Naive thymus-derived CD4-positive, alpha-beta T cell (primary cell): ENCODE results near the gene VPS26B. TPM values are rescaled to one million over a fixed set of nuclear protein-coding genes. Genes with fewer than 3 reads are reported as not detected.

ENCODE experiments used
- ATAC-seq: fragments of 150-1000 bp; cut with Tn5 transposase; 2 replicates; pipeline ENCODE4 v1.10.0; 2021; ENCODE audit warnings: mild to moderate bottlenecking, moderate library complexity
- CTCF ChIA-PET: fragments of 350-600 bp; sonication (Branson Sonifier 250); formaldehyde crosslinking; loops from one replicate; lab custom pipeline; 2021; ENCODE audit warnings: antibody characterized with exemption; lab: Charles Lee
- POLR2A ChIA-PET: fragments of 350-600 bp; sonication (Branson Sonifier 250); formaldehyde crosslinking; loops from one replicate; lab custom pipeline; 2021; ENCODE audit warnings: antibody characterized with exemption, inconsistent platforms; lab: Charles Lee
- DNase-seq, 9 donors: peaks; one replicate each; pipeline versions ENCODE4 v3.0.0 to v3.0.0-alpha.2; 2020 to 2022; ENCODE audit warnings: mixed read lengths in 1 of 9
- H3K27ac ChIP-seq: one replicate; pipeline ENCODE4 v1.7.0; 2013; ENCODE audit warnings: mild to moderate bottlenecking, low read depth, low read length, moderate library complexity
- H3K27me3 ChIP-seq, 2 donors: one replicate each; pipeline ENCODE4 v1.7.0; 2013; ENCODE audit warnings: low read length in 2 of 2, mild to moderate bottlenecking in 2 of 2, moderate library complexity in 2 of 2; ENCODE audit not compliant: control insufficient read depth in 2 of 2, insufficient read depth in 2 of 2
- H3K36me3 ChIP-seq, 3 experiments: 1 replicate in 2 of 3; 2 replicates in 1 of 3; pipeline ENCODE4 v1.7.0; 2013; ENCODE audit warnings: low read length in 3 of 3, mild to moderate bottlenecking in 3 of 3, moderate library complexity in 1 of 3; ENCODE audit not compliant: insufficient read depth in 3 of 3, control insufficient read depth in 2 of 3
- H3K4me1 ChIP-seq, 2 donors: one replicate each; pipeline ENCODE4 v1.7.0; 2013; ENCODE audit warnings: low read length in 2 of 2, mild to moderate bottlenecking in 2 of 2, moderate library complexity in 1 of 2; ENCODE audit not compliant: control insufficient read depth in 2 of 2, insufficient read depth in 2 of 2
- H3K4me3 ChIP-seq: 2 replicates; pipeline ENCODE4 v1.7.0; 2013; ENCODE audit warnings: mild to moderate bottlenecking, low read length
- H3K9me3 ChIP-seq, 3 experiments: 1 replicate in 2 of 3; 2 replicates in 1 of 3; pipeline ENCODE4 v1.7.0; 2013; ENCODE audit warnings: low read length in 3 of 3; ENCODE audit not compliant: control insufficient read depth in 2 of 3
- H3K27ac Mint-ChIP-seq, 9 donors: one replicate each; pipeline ENCODE4 v1.8.0; 2020 to 2022; ENCODE audit warnings: mixed read lengths in 9 of 9, mild to moderate bottlenecking in 8 of 9, moderate library complexity in 5 of 9, inconsistent platforms in 2 of 9
- H3K27me3 Mint-ChIP-seq, 5 donors: one replicate each; pipeline ENCODE4 v1.8.0; 2021 to 2022; ENCODE audit warnings: mixed read lengths in 5 of 5, mild to moderate bottlenecking in 1 of 5
- H3K36me3 Mint-ChIP-seq, 5 donors: one replicate each; pipeline ENCODE4 v1.8.0; 2020 to 2022; ENCODE audit warnings: mixed read lengths in 5 of 5, mild to moderate bottlenecking in 3 of 5, inconsistent platforms in 1 of 5
- H3K4me1 Mint-ChIP-seq, 7 donors: one replicate each; pipeline ENCODE4 v1.8.0; 2020 to 2022; ENCODE audit warnings: mixed read lengths in 7 of 7, mild to moderate bottlenecking in 3 of 7, inconsistent platforms in 1 of 7
- H3K4me3 Mint-ChIP-seq, 10 donors: one replicate each; pipeline ENCODE4 v1.8.0; 2020 to 2022; ENCODE audit warnings: mild to moderate bottlenecking in 10 of 10, mixed read lengths in 10 of 10, moderate library complexity in 6 of 10, inconsistent platforms in 2 of 10
- H3K9me3 Mint-ChIP-seq, 11 donors: one replicate each; pipeline ENCODE4 v1.8.0; 2020 to 2022; ENCODE audit warnings: mixed read lengths in 11 of 11, mild to moderate bottlenecking in 4 of 11, inconsistent platforms in 1 of 11, moderate library complexity in 1 of 11
- intact Hi-C, 2 donors: fragments of 100-400 bp; cut with micrococcal nuclease; formaldehyde crosslinking; loops; one replicate each; pipeline ENCODE4 v1.15.1; 2023
- polyA plus RNA-seq, 2 donors: library from polyadenylated mRNA; unstranded; fragments of 300-500 nt; fragmentation: Illumina TruSeq; gene quantifications; one replicate each; pipeline ENCODE4 v1.2.3, GENCODE V29; 2021
- total RNA-seq, 6 experiments: library from RNA in 5 of 6; stranded (reverse) in 5 of 6; gene quantifications; 1 replicate in 5 of 6; 2 replicates in 1 of 6; pipeline ENCODE4 v1.2.3 and lab custom pipeline; 2021 to 2026

Gene VPS26B
- total and polyA plus RNA-seq, 7 experiments from 2014 or later, result 42.6 to 69.2 (median 59.1) TPM

DNA sequence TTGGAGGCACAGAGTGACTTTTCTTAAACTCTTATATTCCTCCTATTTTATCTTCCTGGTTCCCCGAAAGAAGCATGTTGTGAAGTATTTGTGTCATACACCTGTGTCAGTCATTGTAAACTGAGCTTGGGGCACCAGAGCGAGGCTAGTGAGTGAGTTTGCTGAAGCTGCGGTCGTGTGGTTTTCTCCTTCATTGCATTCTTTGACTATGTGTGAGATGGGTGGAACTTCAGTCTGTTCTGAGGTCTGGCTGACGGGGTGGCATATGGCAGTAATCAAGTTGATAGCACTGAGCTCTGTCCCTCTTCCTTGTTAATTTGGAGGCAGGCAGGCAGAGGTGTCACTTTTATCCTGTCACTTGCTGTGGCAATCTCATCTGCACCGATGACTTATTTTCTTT, 4.2 kb downstream of the VPS26B start:
- no peaks in the 10 kb centered on the region for H3K27me3 ChIP-seq
- H3K4me3 ChIP-seq, result no peak overlapping the region
- peaks cover 0 to 4% (median 0%) of the 10 kb centered on the region in 3 experiments for H3K36me3 ChIP-seq
- Mint-ChIP-seq H3K27me3 (peaks cover 0 to 4% (median 0%) of the 10 kb centered on the region in 5 donors), H3K9me3 (peaks cover 0 to 5% (median 0%) of the 10 kb centered on the region in 11 donors), H3K27ac (peak overlapping the region in 3 of 9 donors; percentile 2 to 58 (median 19)), H3K36me3 (peaks cover 0 to 22% (median 0%) of the 10 kb centered on the region in 5 donors), H3K4me3 (peak overlapping the region in 8 of 10 donors; percentile 38 to 89 (median 60)), H3K4me1 (peaks cover 51 to 81% (median 70%) of the 10 kb centered on the region in 7 donors)
- intact Hi-C loops, result loop anchor here (5.0 to 10.0 kb wide), 3 partner anchors 164 to 301 kb away; partner anchors contain the start of gene JAM3 (in 1 of the 2)
- ChIA-PET CTCF (no interaction called here), POLR2A (interaction anchor here (7.4 kb wide), 1 partner anchor 23 kb away, joined by 111 read pairs; the partner anchor contains the start of genes ACAD8 and THYN1)
- peaks cover 50 to 63% of the 10 kb centered on the region in 2 donors for H3K4me1 ChIP-seq
- H3K27ac ChIP-seq, result no peak overlapping the region
- DNase-seq, result peak in 1 of 9 donors; percentile 12
- ATAC-seq, result no peak
- H3K9me3 ChIP-seq, result no peaks in the 10 kb centered on the region

DNA sequence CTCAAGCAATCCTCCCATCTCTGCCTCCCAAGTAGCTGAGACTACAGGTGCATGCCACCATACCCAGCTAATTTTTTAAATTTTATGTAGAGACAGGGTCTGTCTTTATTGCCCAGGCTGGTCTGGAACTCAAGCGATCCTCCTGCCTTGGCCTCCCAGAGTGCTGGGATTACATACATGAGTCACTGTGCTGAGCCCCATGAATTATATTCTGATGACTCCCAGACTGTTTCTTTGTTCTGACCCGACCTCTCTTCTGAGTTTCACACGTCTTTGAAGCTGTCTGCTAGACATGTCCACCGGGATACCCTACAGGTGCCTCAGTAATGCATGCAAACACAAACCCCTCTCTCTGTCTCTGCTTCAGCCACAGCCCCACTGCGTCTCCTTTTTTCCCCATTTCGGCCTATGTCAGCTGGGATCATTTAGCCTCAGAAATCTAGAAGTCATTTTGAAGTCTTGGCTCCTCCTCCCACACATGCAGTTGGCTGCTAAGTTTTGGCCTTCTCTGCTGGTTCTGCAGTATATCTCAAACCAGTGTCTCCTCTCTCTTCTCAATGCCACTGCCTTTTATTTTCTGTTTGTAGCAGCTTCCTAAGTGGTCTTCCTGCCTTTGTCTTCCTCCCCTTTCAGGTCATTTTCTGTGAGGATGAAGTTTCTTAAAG, 4.8 kb downstream of the VPS26B start:
- peaks cover 51 to 77% (median 70%) of the 10 kb centered on the region in 7 donors for H3K4me1 Mint-ChIP-seq
- Histone ChIP-seq H3K4me1 (peaks cover 50 to 63% of the 10 kb centered on the region in 2 donors), H3K27me3 (no peaks in the 10 kb centered on the region), H3K4me3 (no peak overlapping the region), H3K27ac (no peak overlapping the region), H3K9me3 (no peaks in the 10 kb centered on the region), H3K36me3 (peaks cover 0 to 4% (median 0%) of the 10 kb centered on the region in 3 experiments)
- peak overlapping the region in 8 of 9 donors; percentile 34 to 90 (median 75) for H3K27ac Mint-ChIP-seq
- intact Hi-C loops, result loop anchor here (5.0 to 10.0 kb wide), 3 partner anchors 164 to 302 kb away; partner anchors contain the start of gene JAM3 (in 1 of the 2)
- H3K9me3 Mint-ChIP-seq, result no peaks in the 10 kb centered on the region
- DNase-seq (no peak), ATAC-seq (no peak)
- H3K4me3 Mint-ChIP-seq, result peak overlapping the region in 8 of 10 donors; percentile 23 to 82 (median 54)
- peaks cover 0 to 22% (median 0%) of the 10 kb centered on the region in 5 donors for H3K36me3 Mint-ChIP-seq
- CTCF ChIA-PET, result interaction anchor here (0.6 kb wide), 1 partner anchor 210 kb away, joined by 3 read pairs; no protein-coding TSS in a partner anchor
- POLR2A ChIA-PET, result interaction anchor here (7.4 kb wide), 1 partner anchor 22 kb away, joined by 111 read pairs; the partner anchor contains the start of genes ACAD8 and THYN1
- H3K27me3 Mint-ChIP-seq, result no peaks in the 10 kb centered on the region

- no peak for DNase-seq
- H3K27me3 Mint-ChIP-seq, result no peaks in the 10 kb centered on the region
- peaks cover 51 to 77% (median 70%) of the 10 kb centered on the region in 7 donors for H3K4me1 Mint-ChIP-seq
- Histone ChIP-seq H3K4me1 (peaks cover 50 to 63% of the 10 kb centered on the region in 2 donors), H3K4me3 (no peak overlapping the region), H3K27ac (peak overlapping the region; percentile 9), H3K27me3 (no peaks in the 10 kb centered on the region), H3K9me3 (no peaks in the 10 kb centered on the region), H3K36me3 (peaks cover 0 to 9% (median 4%) of the 10 kb centered on the region in 3 experiments)
- H3K4me3 Mint-ChIP-seq, result peak overlapping the region in 4 of 10 donors; percentile 16 to 70 (median 58)
- H3K9me3 Mint-ChIP-seq, result no peaks in the 10 kb centered on the region
- H3K27ac Mint-ChIP-seq, result peak overlapping the region; percentile 23 to 90 (median 51)
- POLR2A ChIA-PET, result interaction anchor here (1.1 kb wide), 1 partner anchor 19 kb away, joined by 4 read pairs; no protein-coding TSS in a partner anchor
- ATAC-seq, result no peak
- peaks cover 0 to 24% (median 3%) of the 10 kb centered on the region in 5 donors for H3K36me3 Mint-ChIP-seq
- CTCF ChIA-PET, result interaction anchor here (1.1 kb wide), 1 partner anchor 23 kb away, joined by 5 read pairs; no protein-coding TSS in a partner anchor
- intact Hi-C loops, result no loop called here
Measured at GRCh38 chr11:134230339-134230738, 5.9 kb downstream of the VPS26B start.

DNA sequence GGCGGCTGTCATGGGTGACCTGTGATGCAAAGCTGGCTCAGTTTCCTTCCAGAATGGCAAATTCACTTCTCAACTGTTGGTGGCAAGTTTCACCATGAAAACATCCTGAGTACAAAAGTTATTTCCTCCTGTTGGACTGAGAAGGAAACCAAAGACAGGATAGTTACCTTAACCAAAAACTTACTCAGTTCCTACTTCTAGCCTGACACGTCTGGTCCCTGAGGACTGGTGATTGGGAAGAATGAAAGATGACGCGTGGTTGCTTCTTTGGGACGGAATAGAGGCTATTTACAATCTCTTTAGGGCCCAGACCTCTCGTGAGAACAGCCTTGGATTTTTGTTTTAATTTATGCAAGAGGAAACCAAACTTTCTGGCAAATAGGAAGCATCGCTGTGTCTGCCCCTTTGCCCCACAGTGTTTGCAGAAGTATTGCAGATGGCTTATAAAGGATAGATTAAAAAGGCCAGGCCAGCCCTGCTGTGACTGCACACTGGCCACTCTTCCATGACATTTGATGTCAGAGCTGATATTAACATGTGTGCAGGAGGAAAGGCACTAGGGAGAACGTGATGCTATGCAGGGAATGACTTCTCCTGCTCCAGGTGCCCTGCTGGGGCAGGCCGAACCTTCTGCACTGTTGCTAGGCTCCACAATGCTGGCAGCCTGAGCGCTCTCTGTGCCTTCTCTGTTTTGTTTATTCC, 7.6 kb downstream of the VPS26B start:
- peaks cover 41 to 59% (median 54%) of the 10 kb centered on the region in 7 donors for H3K4me1 Mint-ChIP-seq
- DNase-seq (no peak), ATAC-seq (no peak)
- Histone ChIP-seq H3K9me3 (no peaks in the 10 kb centered on the region), H3K27me3 (no peaks in the 10 kb centered on the region), H3K4me1 (peaks cover 34 to 46% of the 10 kb centered on the region in 2 donors), H3K36me3 (peaks cover 0 to 22% (median 10%) of the 10 kb centered on the region in 3 experiments), H3K27ac (no peak overlapping the region), H3K4me3 (no peak overlapping the region)
- ChIA-PET CTCF (no interaction called here), POLR2A (no interaction called here)
- H3K9me3 Mint-ChIP-seq, result no peaks in the 10 kb centered on the region
- no peaks in the 10 kb centered on the region for H3K27me3 Mint-ChIP-seq
- peak overlapping the region in 5 of 9 donors; percentile 12 to 66 (median 25) for H3K27ac Mint-ChIP-seq
- peaks cover 0 to 24% (median 8%) of the 10 kb centered on the region in 5 donors for H3K36me3 Mint-ChIP-seq
- intact Hi-C loops, result no loop called here
- H3K4me3 Mint-ChIP-seq, result peak overlapping the region in 1 of 10 donors; percentile 13

GRCh38 chr11:134233729-134234179, 9.3 kb downstream of the VPS26B start:
- Mint-ChIP-seq H3K36me3 (peaks cover 3 to 31% (median 12%) of the 10 kb centered on the region in 5 donors), H3K27me3 (no peaks in the 10 kb centered on the region), H3K4me3 (no peak overlapping the region), H3K4me1 (peaks cover 31 to 45% (median 41%) of the 10 kb centered on the region in 7 donors), H3K27ac (peak overlapping the region in 1 of 9 donors; percentile 30), H3K9me3 (no peaks in the 10 kb centered on the region)
- POLR2A ChIA-PET, result interaction anchor here (1.0 to 2.7 kb wide), 4 partner anchors 9 to 42 kb away, joined by 3 to 13 read pairs (median 4); partner anchors contain the start of genes ACAD8, GLB1L3, NCAPD3 and THYN1
- H3K4me1 ChIP-seq, result peaks cover 23 to 31% of the 10 kb centered on the region in 2 donors
- no peaks in the 10 kb centered on the region for H3K27me3 ChIP-seq
- no peak overlapping the region for H3K4me3 ChIP-seq
- no peak for ATAC-seq
- CTCF ChIA-PET, result interaction anchor here (0.5 to 1.2 kb wide), 3 partner anchors 9 to 29 kb away, joined by 3 to 4 read pairs (median 3); partner anchors contain the start of gene VPS26B
- no peak overlapping the region for H3K27ac ChIP-seq
- DNase-seq, result no peak
- H3K9me3 ChIP-seq, result no peaks in the 10 kb centered on the region
- intact Hi-C loops, result no loop called here
- H3K36me3 ChIP-seq, result peaks cover 0 to 34% (median 10%) of the 10 kb centered on the region in 3 experiments

GRCh38 chr11:134235399-134235798, 10.9 kb downstream of the VPS26B start:
- intact Hi-C loops, result no loop called here
- Mint-ChIP-seq H3K4me3 (no peak overlapping the region), H3K9me3 (no peaks in the 10 kb centered on the region), H3K36me3 (peaks cover 7 to 41% (median 12%) of the 10 kb centered on the region in 5 donors), H3K27ac (peak overlapping the region in 1 of 9 donors; percentile 3), H3K4me1 (peaks cover 15 to 28% (median 26%) of the 10 kb centered on the region in 7 donors), H3K27me3 (no peaks in the 10 kb centered on the region)
- H3K4me1 ChIP-seq, result peaks cover 6 to 14% of the 10 kb centered on the region in 2 donors
- no peak for ATAC-seq
- no peak for DNase-seq
- ChIA-PET CTCF (interaction anchor here (0.9 kb wide), 1 partner anchor 26 kb away, joined by 3 read pairs; no protein-coding TSS in a partner anchor), POLR2A (interaction anchor here (2.7 kb wide), 1 partner anchor 11 kb away, joined by 13 read pairs; the partner anchor contains the start of genes NCAPD3 and VPS26B)
- H3K9me3 ChIP-seq, result no peaks in the 10 kb centered on the region
- no peaks in the 10 kb centered on the region for H3K27me3 ChIP-seq
- H3K27ac ChIP-seq, result no peak overlapping the region
- peaks cover 4 to 49% (median 10%) of the 10 kb centered on the region in 3 experiments for H3K36me3 ChIP-seq
- H3K4me3 ChIP-seq, result no peak overlapping the region
